Measurements from ENCODE around the gene FLYWCH1. TPM values are rescaled to one million over a fixed set of nuclear protein-coding genes. Genes with fewer than 3 reads are reported as not detected.

The FLYWCH1 gene
- total RNA-seq, 1 experiment from 2014 or later: 12.5 TPM

DNA sequence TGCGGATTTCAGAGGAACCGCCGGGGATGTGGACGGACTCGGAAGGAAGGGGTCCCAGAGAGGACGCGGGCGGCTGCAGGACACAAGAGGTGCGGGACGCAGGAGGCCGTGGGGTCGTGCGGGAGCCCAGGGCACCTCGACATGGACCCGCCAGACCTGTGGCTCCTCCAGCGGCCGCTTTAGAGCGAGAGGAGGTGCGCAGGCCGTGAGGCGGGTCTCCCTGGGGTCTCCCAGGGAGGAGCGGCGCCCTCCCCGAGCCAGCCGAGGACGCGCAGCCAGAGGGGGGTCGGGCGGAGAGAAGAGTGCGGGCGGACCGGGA lies 6.8 kb upstream of the FLYWCH1 start:
- H3K23ac ChIP-seq (ENCODE audit: insufficient read length, low read depth, low read length): no peak overlapping the region
- H3K56ac ChIP-seq (ENCODE audit: insufficient read length, low read depth, low read length): no peak overlapping the region
- no peaks in the 10 kb centered on the region for H3K9me3 ChIP-seq (ENCODE audit: control insufficient read depth, low read depth, low read length)
- no peak overlapping the region; the same call in 1 of the 2 replicates for H3K4ac ChIP-seq (ENCODE audit: low read depth, low read length)
- H2BK15ac ChIP-seq (ENCODE audit: low read depth, low read length): no peak overlapping the region
- TF ChIP-seq, protein P1, sequence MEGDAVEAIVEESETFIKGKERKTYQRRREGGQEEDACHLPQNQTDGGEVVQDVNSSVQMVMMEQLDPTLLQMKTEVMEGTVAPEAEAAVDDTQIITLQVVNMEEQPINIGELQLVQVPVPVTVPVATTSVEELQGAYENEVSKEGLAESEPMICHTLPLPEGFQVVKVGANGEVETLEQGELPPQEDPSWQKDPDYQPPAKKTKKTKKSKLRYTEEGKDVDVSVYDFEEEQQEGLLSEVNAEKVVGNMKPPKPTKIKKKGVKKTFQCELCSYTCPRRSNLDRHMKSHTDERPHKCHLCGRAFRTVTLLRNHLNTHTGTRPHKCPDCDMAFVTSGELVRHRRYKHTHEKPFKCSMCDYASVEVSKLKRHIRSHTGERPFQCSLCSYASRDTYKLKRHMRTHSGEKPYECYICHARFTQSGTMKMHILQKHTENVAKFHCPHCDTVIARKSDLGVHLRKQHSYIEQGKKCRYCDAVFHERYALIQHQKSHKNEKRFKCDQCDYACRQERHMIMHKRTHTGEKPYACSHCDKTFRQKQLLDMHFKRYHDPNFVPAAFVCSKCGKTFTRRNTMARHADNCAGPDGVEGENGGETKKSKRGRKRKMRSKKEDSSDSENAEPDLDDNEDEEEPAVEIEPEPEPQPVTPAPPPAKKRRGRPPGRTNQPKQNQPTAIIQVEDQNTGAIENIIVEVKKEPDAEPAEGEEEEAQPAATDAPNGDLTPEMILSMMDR (conservative IDR thresholded peaks at IDR 0.05): no peak
- no peak overlapping the region for H2BK120ac ChIP-seq (ENCODE audit: low read depth, low read length, poor library complexity, severe bottlenecking)
- H3K79me2 ChIP-seq (ENCODE audit: insufficient read depth, low read length): no peaks in the 10 kb centered on the region
- no peaks in the 10 kb centered on the region for H3K4me1 ChIP-seq (ENCODE audit: insufficient read depth, low read length)
- peak overlapping the region; percentile 94 for H3K4me2 ChIP-seq (ENCODE audit: insufficient read depth, insufficient read length, low read length)
- H3K36me3 Mint-ChIP-seq (ENCODE audit: insufficient read depth in 1 of 3, low read depth in 3 of 3): peaks cover 0 to 2% (median 0%) of the 10 kb centered on the region in 3 experiments; a peak in 1 of 7 replicates
- peaks cover 6% of the 10 kb centered on the region for H3K27me3 Mint-ChIP-seq (ENCODE audit: low read depth)
- no peaks in the 10 kb centered on the region for H3K27me3 ChIP-seq (ENCODE audit: insufficient read depth, low read length)
- peak overlapping the region; percentile 82 to 96 (median 95); a peak in 5 of 7 replicates for H3K27ac Mint-ChIP-seq
- peak overlapping the region; percentile 84 for H3K14ac ChIP-seq (ENCODE audit: insufficient read depth, low read length)
- H2AFZ ChIP-seq (ENCODE audit: low read length): no peak overlapping the region
- WGBS (ENCODE audit: extremely low coverage, insufficient read length, low lambda C conversion rate): no CpG with 5 or more reads among the region's 32 CpGs
- peak overlapping the region; percentile 86 for H3K18ac ChIP-seq (ENCODE audit: insufficient read length, low read depth, low read length)
- no peaks in the 10 kb centered on the region for H3K79me1 ChIP-seq (ENCODE audit: insufficient read depth, low read depth, low read length, poor library complexity, severe bottlenecking)
- no peak overlapping the region for H4K91ac ChIP-seq (ENCODE audit: insufficient read length, low read depth, low read length)
- no peak overlapping the region for H3K27ac ChIP-seq (ENCODE audit: insufficient read length, low read depth, low read length)
- H3K4me3 Mint-ChIP-seq: peak overlapping the region; percentile 89 to 91
- H2BK20ac ChIP-seq (ENCODE audit: low read depth, low read length, poor library complexity, severe bottlenecking): no peak overlapping the region
- no peak overlapping the region for H4K5ac ChIP-seq (ENCODE audit: insufficient read length, low read depth, low read length)
- H2BK12ac ChIP-seq (ENCODE audit: insufficient read length, low read depth, low read length): no peak overlapping the region
- no peak for DNase-seq
- no peaks in the 10 kb centered on the region for H4K20me1 ChIP-seq (ENCODE audit: control insufficient read depth, insufficient read depth, insufficient read length)
- H3T11ph ChIP-seq (ENCODE audit: low read length): no peak overlapping the region
- H2BK5ac ChIP-seq (ENCODE audit: insufficient read length, low read length): no peak overlapping the region
- H2AK5ac ChIP-seq (ENCODE audit: insufficient read length, low read length): no peak overlapping the region
- H3K9ac ChIP-seq (ENCODE audit: extremely low read depth, insufficient read length, low read length): peak overlapping the region; percentile 90
- no peak overlapping the region for H4K8ac ChIP-seq (replicated peaks; ENCODE audit: insufficient read length, low read depth, low read length)
- H3K23me2 ChIP-seq (ENCODE audit: insufficient read length, low read depth, low read length, poor library complexity, severe bottlenecking): peaks cover 7% of the 10 kb centered on the region
- H3K4me1 Mint-ChIP-seq: peaks cover 10 to 13% of the 10 kb centered on the region in 2 experiments
- H3K9me3 Mint-ChIP-seq: peaks cover 9 to 14% of the 10 kb centered on the region in 2 experiments

Data from H9 (cell line).